Measurements from ENCODE around the gene MGAT4C.

MGAT4C gene

GRCh38 chr12:86257134-86257533 is 943 bp upstream of the MGAT4C start:
- Mint-ChIP-seq H3K27me3 (no peaks in the 10 kb centered on the region), H3K4me3 (no peak overlapping the region), H3K27ac (ENCODE audit: low read depth) (no peak overlapping the region), H3K4me1 (no peaks in the 10 kb centered on the region), H3K9me3 (peaks cover 3% of the 10 kb centered on the region), H3K36me3 (ENCODE audit: insufficient read depth) (no peaks in the 10 kb centered on the region)
- DNase-seq (ENCODE audit: low spot score in 2 of 2), result no peak
- no peak for ATAC-seq (replicated peaks; ENCODE audit: extremely low read depth, poor library complexity, severe bottlenecking)

- no peak for DNase-seq (ENCODE audit: low spot score in 2 of 2)
- Mint-ChIP-seq H3K27me3 (no peaks in the 10 kb centered on the region), H3K36me3 (ENCODE audit: insufficient read depth) (no peaks in the 10 kb centered on the region), H3K4me1 (no peaks in the 10 kb centered on the region), H3K4me3 (no peak overlapping the region), H3K9me3 (peaks cover 6% of the 10 kb centered on the region), H3K27ac (ENCODE audit: low read depth) (no peak overlapping the region)
- ATAC-seq (replicated peaks; ENCODE audit: extremely low read depth, poor library complexity, severe bottlenecking), result no peak
Observed at GRCh38 chr12:86254399-86255107, 1.6 kb downstream of the MGAT4C start.

GRCh38 chr12:86249851-86250250 is 6.3 kb downstream of the MGAT4C start:
- H3K4me3 Mint-ChIP-seq, result no peak overlapping the region
- H3K27ac Mint-ChIP-seq (ENCODE audit: low read depth), result no peak overlapping the region
- H3K27me3 Mint-ChIP-seq, result no peaks in the 10 kb centered on the region
- DNase-seq (ENCODE audit: low spot score in 2 of 2) (no peak), ATAC-seq (replicated peaks; ENCODE audit: extremely low read depth, poor library complexity, severe bottlenecking) (no peak)
- H3K4me1 Mint-ChIP-seq, result no peaks in the 10 kb centered on the region
- no peaks in the 10 kb centered on the region for H3K36me3 Mint-ChIP-seq (ENCODE audit: insufficient read depth)
- H3K9me3 Mint-ChIP-seq, result peaks cover 17% of the 10 kb centered on the region

GRCh38 chr12:86249276-86249675 is 6.9 kb downstream of the MGAT4C start:
- Mint-ChIP-seq H3K4me3 (no peak overlapping the region), H3K9me3 (peaks cover 17% of the 10 kb centered on the region), H3K27ac (ENCODE audit: low read depth) (no peak overlapping the region), H3K4me1 (no peaks in the 10 kb centered on the region), H3K36me3 (ENCODE audit: insufficient read depth) (no peaks in the 10 kb centered on the region), H3K27me3 (no peaks in the 10 kb centered on the region)
- DNase-seq (ENCODE audit: low spot score in 2 of 2) (no peak), ATAC-seq (replicated peaks; ENCODE audit: extremely low read depth, poor library complexity, severe bottlenecking) (no peak)

- H3K27ac Mint-ChIP-seq (ENCODE audit: low read depth), result no peak overlapping the region
- DNase-seq (ENCODE audit: low spot score in 2 of 2) (no peak), ATAC-seq (replicated peaks; ENCODE audit: extremely low read depth, poor library complexity, severe bottlenecking) (no peak)
- peaks cover 17% of the 10 kb centered on the region for H3K9me3 Mint-ChIP-seq
- H3K36me3 Mint-ChIP-seq (ENCODE audit: insufficient read depth), result no peaks in the 10 kb centered on the region
- no peaks in the 10 kb centered on the region for H3K4me1 Mint-ChIP-seq
- H3K27me3 Mint-ChIP-seq, result no peaks in the 10 kb centered on the region
- no peak overlapping the region for H3K4me3 Mint-ChIP-seq
Observed at GRCh38 chr12:86247871-86248270, 8.3 kb downstream of the MGAT4C start.

- H3K4me1 Mint-ChIP-seq, result no peaks in the 10 kb centered on the region
- H3K9me3 Mint-ChIP-seq, result peaks cover 4% of the 10 kb centered on the region
- no peak for DNase-seq (ENCODE audit: low spot score in 2 of 2)
- no peaks in the 10 kb centered on the region for H3K27me3 Mint-ChIP-seq
- no peak for ATAC-seq (replicated peaks; ENCODE audit: extremely low read depth, poor library complexity, severe bottlenecking)
- no peak overlapping the region for H3K4me3 Mint-ChIP-seq
- H3K36me3 Mint-ChIP-seq (ENCODE audit: insufficient read depth), result no peaks in the 10 kb centered on the region
- no peak overlapping the region for H3K27ac Mint-ChIP-seq (ENCODE audit: low read depth)
Observed at GRCh38 chr12:86241600-86241999, 14.6 kb downstream of the MGAT4C start.

- DNase-seq (ENCODE audit: low spot score in 2 of 2) (no peak), ATAC-seq (replicated peaks; ENCODE audit: extremely low read depth, poor library complexity, severe bottlenecking) (no peak)
- peaks cover 17% of the 10 kb centered on the region for H3K9me3 Mint-ChIP-seq
- H3K4me3 Mint-ChIP-seq, result no peak overlapping the region
- H3K27ac Mint-ChIP-seq (ENCODE audit: low read depth), result no peak overlapping the region
- no peaks in the 10 kb centered on the region for H3K4me1 Mint-ChIP-seq
- no peaks in the 10 kb centered on the region for H3K36me3 Mint-ChIP-seq (ENCODE audit: insufficient read depth)
- H3K27me3 Mint-ChIP-seq, result no peaks in the 10 kb centered on the region
Observed at GRCh38 chr12:86234316-86234855, 21.8 kb downstream of the MGAT4C start.

GRCh38 chr12:86233126-86233525 is 23.1 kb downstream of the MGAT4C start:
- ATAC-seq (replicated peaks; ENCODE audit: extremely low read depth, poor library complexity, severe bottlenecking) (no peak), DNase-seq (ENCODE audit: low spot score in 2 of 2) (no peak)
- no peak overlapping the region for H3K4me3 Mint-ChIP-seq
- no peaks in the 10 kb centered on the region for H3K4me1 Mint-ChIP-seq
- H3K36me3 Mint-ChIP-seq (ENCODE audit: insufficient read depth), result no peaks in the 10 kb centered on the region
- H3K9me3 Mint-ChIP-seq, result peaks cover 17% of the 10 kb centered on the region
- H3K27me3 Mint-ChIP-seq, result no peaks in the 10 kb centered on the region
- no peak overlapping the region for H3K27ac Mint-ChIP-seq (ENCODE audit: low read depth)

GRCh38 chr12:86230516-86231146 is 25.6 kb downstream of the MGAT4C start:
- no peaks in the 10 kb centered on the region for H3K4me1 Mint-ChIP-seq
- H3K4me3 Mint-ChIP-seq, result no peak overlapping the region
- H3K27me3 Mint-ChIP-seq, result no peaks in the 10 kb centered on the region
- no peak overlapping the region for H3K27ac Mint-ChIP-seq (ENCODE audit: low read depth)
- no peak for DNase-seq (ENCODE audit: low spot score in 2 of 2)
- no peak for ATAC-seq (replicated peaks; ENCODE audit: extremely low read depth, poor library complexity, severe bottlenecking)
- no peaks in the 10 kb centered on the region for H3K36me3 Mint-ChIP-seq (ENCODE audit: insufficient read depth)
- H3K9me3 Mint-ChIP-seq, result peaks cover 30% of the 10 kb centered on the region

GRCh38 chr12:86229772-86230171 is 26.4 kb downstream of the MGAT4C start:
- H3K27ac Mint-ChIP-seq (ENCODE audit: low read depth), result no peak overlapping the region
- H3K27me3 Mint-ChIP-seq, result no peaks in the 10 kb centered on the region
- peaks cover 26% of the 10 kb centered on the region for H3K9me3 Mint-ChIP-seq
- ATAC-seq (replicated peaks; ENCODE audit: extremely low read depth, poor library complexity, severe bottlenecking) (no peak), DNase-seq (ENCODE audit: low spot score in 2 of 2) (no peak)
- no peaks in the 10 kb centered on the region for H3K36me3 Mint-ChIP-seq (ENCODE audit: insufficient read depth)
- no peak overlapping the region for H3K4me3 Mint-ChIP-seq
- no peaks in the 10 kb centered on the region for H3K4me1 Mint-ChIP-seq

GRCh38 chr12:86228656-86229055 is 27.5 kb downstream of the MGAT4C start:
- H3K4me3 Mint-ChIP-seq, result no peak overlapping the region
- no peak for DNase-seq (ENCODE audit: low spot score in 2 of 2)
- peaks cover 25% of the 10 kb centered on the region for H3K9me3 Mint-ChIP-seq
- H3K27me3 Mint-ChIP-seq, result no peaks in the 10 kb centered on the region
- H3K27ac Mint-ChIP-seq (ENCODE audit: low read depth), result no peak overlapping the region
- peaks cover 2% of the 10 kb centered on the region for H3K36me3 Mint-ChIP-seq (ENCODE audit: insufficient read depth)
- no peaks in the 10 kb centered on the region for H3K4me1 Mint-ChIP-seq
- no peak for ATAC-seq (replicated peaks; ENCODE audit: extremely low read depth, poor library complexity, severe bottlenecking)

GRCh38 chr12:86226481-86226880 is 29.7 kb downstream of the MGAT4C start:
- H3K27me3 Mint-ChIP-seq, result no peaks in the 10 kb centered on the region
- ATAC-seq (replicated peaks; ENCODE audit: extremely low read depth, poor library complexity, severe bottlenecking), result no peak
- H3K4me3 Mint-ChIP-seq, result no peak overlapping the region
- peaks cover 2% of the 10 kb centered on the region for H3K36me3 Mint-ChIP-seq (ENCODE audit: insufficient read depth)
- H3K9me3 Mint-ChIP-seq, result peaks cover 21% of the 10 kb centered on the region
- H3K4me1 Mint-ChIP-seq, result no peaks in the 10 kb centered on the region
- H3K27ac Mint-ChIP-seq (ENCODE audit: low read depth), result no peak overlapping the region
- DNase-seq (ENCODE audit: low spot score in 2 of 2), result no peak

- ATAC-seq (replicated peaks; ENCODE audit: extremely low read depth, poor library complexity, severe bottlenecking), result no peak
- no peak overlapping the region for H3K27ac Mint-ChIP-seq (ENCODE audit: low read depth)
- no peak overlapping the region for H3K4me3 Mint-ChIP-seq
- H3K27me3 Mint-ChIP-seq, result no peaks in the 10 kb centered on the region
- H3K4me1 Mint-ChIP-seq, result no peaks in the 10 kb centered on the region
- H3K36me3 Mint-ChIP-seq (ENCODE audit: insufficient read depth), result no peaks in the 10 kb centered on the region
- peaks cover 28% of the 10 kb centered on the region for H3K9me3 Mint-ChIP-seq
- no peak for DNase-seq (ENCODE audit: low spot score in 2 of 2)
Observed at GRCh38 chr12:86216591-86216990, 39.6 kb downstream of the MGAT4C start.
